GM08714 (cell line): ENCODE results near the gene FOSB.
"Not testable (repeated sequence)": the region's sequence is repeated elsewhere in the genome, so short reads cannot be mapped to it uniquely, and the experiment has no call there.

ENCODE experiments used
- H3K4me3 ChIP-seq: fragments of 200-500 bp; sonication (Bioruptor generic); 2 replicates; pipeline ENCODE4 v1.5.1; 2014; ENCODE audit warnings: mild to moderate bottlenecking, low read length, inconsistent platforms
- ZNF274 ChIP-seq: IDR thresholded peaks from 2 replicates; pipeline ENCODE4 v1.6.1; 2012; ENCODE audit warnings: mild to moderate bottlenecking, low read depth, low read length

FOSB gene

DNA sequence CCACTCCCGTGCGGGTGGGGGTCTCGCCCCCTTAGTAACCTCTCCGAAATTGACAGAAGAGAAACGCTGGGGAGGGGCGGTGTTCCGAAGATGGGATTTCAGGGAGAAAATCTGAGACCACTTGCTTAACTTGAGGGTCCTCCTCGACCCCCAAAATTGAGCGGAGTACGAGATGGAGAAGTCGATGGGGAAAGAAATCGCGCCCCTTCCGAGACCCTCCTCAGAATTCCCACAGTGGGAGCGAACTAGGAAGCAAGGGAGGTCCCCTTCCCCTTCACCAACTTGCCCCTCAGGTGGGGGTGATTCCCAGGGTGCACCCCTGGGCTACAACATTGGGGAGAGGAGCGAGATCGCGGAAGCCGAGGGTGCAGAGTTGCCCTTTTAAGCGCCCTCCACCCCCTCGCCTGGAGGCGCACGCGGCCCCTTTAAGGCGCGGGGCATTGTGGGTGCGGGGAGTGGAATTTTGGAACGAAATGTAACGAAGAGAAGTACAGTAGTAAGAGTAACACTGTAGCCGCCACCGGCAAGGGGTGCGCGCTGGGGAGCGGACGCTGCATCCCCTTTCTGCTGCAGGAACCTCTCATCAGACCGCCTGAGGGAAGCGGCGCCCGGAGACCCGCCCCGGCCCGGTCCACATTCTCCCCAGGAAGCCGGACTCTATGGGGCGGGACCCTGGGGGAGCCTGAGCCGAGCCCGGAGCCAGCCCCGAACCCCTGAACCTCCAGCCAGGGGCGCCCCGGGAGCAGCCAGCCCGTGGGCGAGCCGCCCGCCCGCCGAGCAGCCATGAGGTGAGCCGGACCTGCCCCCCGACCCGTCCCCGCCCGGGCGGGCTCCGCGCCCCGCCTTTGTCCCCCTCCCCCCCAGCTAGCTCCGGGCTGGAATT, 39.4 kb downstream of the FOSB start, which contains the start of gene VASP:
Gene VASP (plus strand): TSS at position 491 of the 883 bp plus-strand sequence. CDS start 293 bp downstream, at position 784.
- no peak for TF ChIP-seq ZNF274
- H3K4me3 ChIP-seq: peak within 1 kb of the TSS; percentile 99

GRCh38 chr19:45507872-45508416, 40.1 kb downstream of the FOSB start:
- TF ChIP-seq ZNF274: no peak
- peak overlapping the region; percentile 99 for H3K4me3 ChIP-seq

GRCh38 chr19:45508417-45508860, 40.6 kb downstream of the FOSB start:
- no peak for TF ChIP-seq ZNF274

DNA sequence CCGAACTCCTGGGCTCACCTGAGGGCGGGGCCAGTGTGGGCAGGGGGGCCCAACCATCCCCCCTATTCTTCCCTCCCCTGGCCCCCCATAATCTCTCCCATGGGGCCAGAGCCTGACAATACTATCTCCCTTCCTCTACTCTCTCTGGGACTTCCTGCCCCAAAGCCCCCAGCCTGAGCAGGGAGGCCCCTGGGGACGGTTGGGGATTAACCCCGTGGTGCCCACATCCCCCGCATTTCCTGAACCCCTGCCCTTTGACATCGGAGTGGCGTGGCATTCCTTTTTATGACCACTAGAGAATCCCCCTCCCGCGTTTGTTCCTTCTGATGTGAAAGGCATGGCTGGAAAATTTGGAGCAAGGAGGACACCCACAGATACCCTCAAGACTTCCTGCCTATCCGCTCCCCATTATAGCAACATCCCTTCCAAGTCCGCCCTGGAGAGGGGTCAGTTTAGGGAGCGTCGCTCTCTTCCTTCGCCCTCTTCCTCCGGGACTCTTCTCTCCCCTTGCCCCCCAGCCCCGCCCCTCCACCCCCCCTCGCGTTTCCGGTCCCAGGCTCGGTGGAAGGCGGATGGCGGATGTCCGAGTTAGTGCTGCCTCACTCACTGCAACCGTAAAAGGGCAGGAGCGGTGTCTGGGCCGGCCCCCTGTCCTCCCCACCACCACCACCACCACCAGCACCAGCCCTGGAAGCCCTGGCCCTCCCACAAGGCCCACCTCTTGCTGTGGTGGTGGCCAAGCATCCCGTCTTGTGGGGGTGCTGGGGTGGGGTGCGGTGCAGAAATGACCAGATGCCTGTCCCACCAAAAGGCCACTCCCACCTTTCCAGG, 41.3 kb downstream of the FOSB start:
- no peak for TF ChIP-seq ZNF274
- H3K4me3 ChIP-seq: peak overlapping the region; percentile 99

More at GRCh38 chr19:45508417-45508860, 40.6 kb downstream of the FOSB start:
- peak overlapping the region; percentile 99 for H3K4me3 ChIP-seq

DNA sequence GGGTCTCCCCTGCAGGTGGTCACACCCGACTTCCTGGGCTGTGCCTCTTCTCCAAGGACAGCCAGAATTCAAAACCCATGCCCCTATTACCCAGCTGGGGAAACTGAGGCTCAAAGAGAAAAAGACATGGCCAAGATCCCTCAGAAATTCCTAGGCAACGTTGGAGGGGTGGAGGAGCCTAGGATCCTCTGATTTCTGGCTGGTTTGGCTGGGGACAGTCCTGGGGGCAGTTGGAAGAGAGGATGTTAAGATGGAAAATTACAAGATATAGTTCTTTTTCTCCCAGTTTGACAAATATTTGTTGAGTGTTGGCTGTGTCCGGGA, 41.9 kb downstream of the FOSB start:
- H3K4me3 ChIP-seq: peak overlapping the region; percentile 70

DNA sequence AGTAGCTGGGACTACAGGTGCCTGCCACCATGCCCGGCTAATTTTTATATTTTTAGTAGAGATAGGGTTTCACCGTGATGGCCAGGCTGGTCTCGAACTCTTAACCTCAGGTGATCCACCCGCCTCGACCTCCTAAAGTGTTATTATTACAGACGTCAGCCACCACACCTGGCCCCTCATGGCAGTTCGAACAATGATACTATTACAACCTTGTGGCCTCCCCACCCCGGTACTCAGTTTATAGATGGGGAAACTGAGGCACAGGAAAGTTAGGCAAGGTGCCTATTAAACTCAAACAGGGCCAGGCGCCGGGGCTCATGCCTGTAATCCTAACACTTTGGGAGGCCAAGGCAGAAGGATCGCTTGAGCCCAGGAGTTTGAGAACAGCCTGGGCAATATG, 42.6 kb downstream of the FOSB start:
- not testable (repeated sequence) for H3K4me3 ChIP-seq

More for the DNA sequence above, 41.9 kb downstream of the FOSB start:
- no peak for TF ChIP-seq ZNF274

DNA sequence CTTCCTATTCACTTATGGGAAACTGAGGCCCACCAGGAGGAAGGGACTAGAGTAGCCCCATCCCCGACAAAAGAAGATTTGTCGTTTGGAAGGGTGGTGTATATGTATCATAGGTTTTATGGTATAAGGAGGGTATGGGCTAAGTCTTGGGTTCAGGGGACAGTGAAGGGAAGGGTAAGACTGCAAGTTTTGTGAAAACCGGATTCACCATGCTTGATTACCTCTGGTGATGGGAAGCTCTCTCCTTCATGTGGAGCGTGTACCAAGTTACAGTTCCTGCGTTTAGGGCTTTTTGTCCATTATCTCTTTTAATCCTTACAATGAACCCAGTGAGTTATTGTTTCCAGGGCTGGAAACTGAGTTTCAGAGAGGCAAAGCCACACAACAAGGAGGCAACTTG, 43.3 kb downstream of the FOSB start:
- no peak overlapping the region for H3K4me3 ChIP-seq

GRCh38 chr19:45512881-45513483, 45.2 kb downstream of the FOSB start:
- H3K4me3 ChIP-seq: no peak overlapping the region
- no peak for TF ChIP-seq ZNF274

More for the DNA sequence above, 43.3 kb downstream of the FOSB start:
- TF ChIP-seq ZNF274: no peak

DNA sequence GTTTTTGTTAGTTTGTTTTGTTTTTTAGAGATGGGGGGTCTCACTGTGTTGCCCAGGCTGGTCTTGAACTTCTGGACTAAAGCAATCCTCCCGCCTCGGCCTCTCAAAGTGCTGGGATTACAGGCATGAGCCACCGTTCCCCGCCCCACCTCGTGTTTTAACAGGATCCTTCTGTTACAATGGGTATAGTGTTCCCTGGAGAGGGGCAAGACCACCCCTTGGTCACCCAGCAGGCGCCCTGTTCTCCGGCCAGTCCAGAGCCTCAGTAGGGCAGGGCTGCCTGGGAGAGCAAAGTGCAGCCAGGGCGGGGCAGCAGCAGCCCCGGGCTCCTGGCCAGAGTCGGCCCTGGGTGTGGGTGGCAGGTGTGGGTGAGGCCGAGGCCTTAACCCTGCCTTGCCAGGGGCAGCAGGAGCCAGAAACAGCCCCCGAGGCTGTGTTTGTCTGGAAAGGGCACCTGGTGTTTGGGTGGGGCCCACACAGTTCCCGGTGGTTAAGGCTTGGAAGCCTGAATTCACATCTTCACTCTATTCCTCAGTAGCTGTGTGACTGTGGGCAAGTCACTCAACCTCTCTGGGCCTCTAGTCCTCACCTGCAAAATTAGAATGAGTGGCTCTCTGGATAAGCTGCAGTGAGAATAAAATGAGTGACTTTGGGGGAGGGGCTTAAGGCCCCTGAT, 46.7 kb downstream of the FOSB start:
- H3K4me3 ChIP-seq: no peak overlapping the region; the same call in 1 of the 2 replicates
- TF ChIP-seq ZNF274: no peak

DNA sequence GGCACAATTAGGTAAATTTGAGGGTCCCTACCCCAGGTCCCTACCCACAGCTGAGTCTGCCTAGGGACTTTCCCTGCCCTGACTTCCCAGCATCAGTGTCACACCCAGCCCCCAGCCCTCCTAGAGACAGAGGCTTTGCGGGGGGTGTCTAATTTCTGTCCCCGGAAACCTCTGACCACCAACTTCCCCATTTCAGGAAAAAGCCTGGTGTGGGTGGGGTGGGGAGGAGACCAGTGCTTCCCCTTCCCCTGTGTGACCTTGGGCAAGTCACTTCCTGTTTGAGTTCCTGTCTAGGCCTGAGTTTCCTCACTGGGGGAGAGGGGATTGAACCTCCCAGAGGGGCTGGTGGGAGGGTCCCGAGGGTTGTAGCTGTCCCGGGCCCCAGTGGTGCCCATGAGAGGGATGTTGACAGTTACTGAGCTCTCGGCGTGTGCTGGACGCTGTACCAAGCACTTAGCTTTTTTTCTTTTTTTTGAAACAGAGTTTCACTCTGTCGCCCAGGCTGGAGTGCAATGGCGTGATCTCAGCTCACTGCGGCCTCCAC, 47.4 kb downstream of the FOSB start:
- no peak overlapping the region; the same call in 1 of the 2 replicates for H3K4me3 ChIP-seq
- TF ChIP-seq ZNF274: no peak

DNA sequence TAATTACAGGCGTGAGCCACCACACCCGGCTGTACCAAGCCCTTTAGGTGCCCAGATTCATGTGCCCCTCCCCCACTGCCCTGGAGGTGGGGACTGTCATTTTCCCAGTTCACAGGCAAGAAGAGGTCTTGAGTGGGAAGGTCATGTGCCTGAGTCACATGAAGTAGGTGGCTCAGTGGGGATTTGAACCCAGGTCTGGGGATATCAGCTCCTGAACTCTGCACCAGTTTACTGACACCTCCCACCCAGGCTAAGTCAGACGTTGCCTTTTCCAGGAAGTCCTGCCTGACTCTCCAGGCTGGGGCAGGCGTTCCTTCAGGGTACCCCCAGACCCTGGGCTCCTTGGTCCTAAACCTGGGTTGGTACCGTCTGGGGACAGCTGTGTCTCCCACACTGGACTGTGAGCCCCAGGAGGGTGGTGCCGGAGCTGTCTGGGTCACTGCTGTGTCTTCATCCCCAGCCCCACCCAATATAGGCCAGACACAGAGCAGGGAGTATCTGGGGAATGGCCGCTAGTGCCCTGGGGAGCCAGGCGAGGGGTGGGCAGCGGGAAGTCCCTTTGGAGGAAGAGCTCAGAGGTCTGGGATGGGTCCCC, 48.1 kb downstream of the FOSB start:
- TF ChIP-seq ZNF274: no peak
- H3K4me3 ChIP-seq: no peak overlapping the region

DNA sequence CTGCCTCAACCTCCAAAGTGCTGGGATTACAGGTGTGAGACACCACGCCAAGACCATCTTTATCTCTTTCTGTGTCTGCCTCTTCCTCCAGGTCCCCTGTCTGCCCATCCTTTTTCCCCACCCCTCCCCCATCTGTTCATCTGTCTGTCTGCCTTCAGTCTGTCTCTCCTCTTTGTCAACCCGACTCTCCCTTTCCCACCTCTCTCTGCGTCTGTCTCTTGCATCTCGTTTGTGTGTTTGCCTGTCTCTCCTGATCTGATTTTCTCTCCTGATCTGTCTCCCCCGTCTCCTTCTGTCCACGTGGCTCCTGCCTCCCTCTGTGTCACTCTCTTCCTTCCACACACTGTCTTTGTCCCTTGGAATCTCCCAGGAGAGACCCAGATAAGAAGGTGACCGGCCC, 49.4 kb downstream of the FOSB start:
- no peak for TF ChIP-seq ZNF274
- H3K4me3 ChIP-seq: no peak overlapping the region
